ENCODE data around the gene PLEKHH3.

Gene PLEKHH3

GRCh38 chr17:42698736-42699414 lies 22.1 kb upstream of the PLEKHH3 start:
- no peaks in the 10 kb centered on the region for H3K79me2 ChIP-seq (ENCODE audit: control insufficient read depth, insufficient read depth, low read length, poor library complexity)
- no peaks in the 10 kb centered on the region for H3K79me1 ChIP-seq (ENCODE audit: low read length)
- no peak overlapping the region for H2AK5ac ChIP-seq (ENCODE audit: low read length)
- H2BK120ac ChIP-seq (ENCODE audit: insufficient read depth, low read length, poor library complexity) = no peak overlapping the region
- DNase-seq = no peak
- H3K23ac ChIP-seq (ENCODE audit: low read length) = no peak overlapping the region
- no peak overlapping the region for H3K27ac ChIP-seq (ENCODE audit: low read depth, low read length)
- no peak overlapping the region for H4K12ac ChIP-seq (ENCODE audit: low read depth, low read length)
- no CpG with 5 or more reads among the region's 2 CpGs for WGBS (ENCODE audit: extremely low coverage, insufficient coverage, insufficient read length)
- H2BK5ac ChIP-seq (ENCODE audit: low read depth, low read length, poor library complexity) = no peak overlapping the region
- no peak overlapping the region for H4K8ac ChIP-seq (ENCODE audit: low read depth, low read length)
- H3K4ac ChIP-seq (ENCODE audit: low read depth, low read length) = no peak overlapping the region
- no peak overlapping the region for H3K4me2 ChIP-seq (ENCODE audit: low read length)
- H3K27me3 ChIP-seq (ENCODE audit: insufficient read depth, low read length) = no peaks in the 10 kb centered on the region
- no peak overlapping the region for H3K18ac ChIP-seq (ENCODE audit: low read length)
- H3K14ac ChIP-seq (ENCODE audit: low read length) = no peak overlapping the region
- H2AFZ ChIP-seq (ENCODE audit: insufficient read depth, low read length, poor library complexity) = no peak overlapping the region
- H2BK12ac ChIP-seq (ENCODE audit: low read length) = no peak overlapping the region
- peaks cover 1% of the 10 kb centered on the region for H3K9me3 ChIP-seq (ENCODE audit: insufficient read depth, low read depth, low read length)
- no peak overlapping the region for H4K91ac ChIP-seq (ENCODE audit: low read depth, low read length)
- H3K4me1 ChIP-seq (ENCODE audit: control insufficient read depth in 1 of 2, insufficient read depth in 2 of 2, low read length in 2 of 2) = no peaks in the 10 kb centered on the region
- no peak overlapping the region for H3K9ac ChIP-seq (ENCODE audit: low read length)
- peaks cover 16 to 23% of the 10 kb centered on the region in 2 experiments for H3K36me3 ChIP-seq (ENCODE audit: control insufficient read depth in 1 of 2, insufficient read depth in 2 of 2, low read length in 2 of 2)
- H3K4me3 ChIP-seq (ENCODE audit: low read depth, low read length) = no peak overlapping the region

- Histone ChIP-seq H2AK5ac (ENCODE audit: low read length) (no peak overlapping the region), H3K27me3 (ENCODE audit: insufficient read depth, low read length) (no peaks in the 10 kb centered on the region), H3K79me2 (ENCODE audit: control insufficient read depth, insufficient read depth, low read length, poor library complexity) (no peaks in the 10 kb centered on the region), H4K12ac (ENCODE audit: low read depth, low read length) (no peak overlapping the region), H4K8ac (ENCODE audit: low read depth, low read length) (no peak overlapping the region), H3K4me3 (ENCODE audit: low read depth, low read length) (no peak overlapping the region), H4K91ac (ENCODE audit: low read depth, low read length) (no peak overlapping the region), H3K79me1 (ENCODE audit: low read length) (no peaks in the 10 kb centered on the region), H2AFZ (ENCODE audit: insufficient read depth, low read length, poor library complexity) (no peak overlapping the region), H3K4ac (ENCODE audit: low read depth, low read length) (no peak overlapping the region), H3K18ac (ENCODE audit: low read length) (no peak overlapping the region), H3K27ac (ENCODE audit: low read depth, low read length) (no peak overlapping the region), H3K23ac (ENCODE audit: low read length) (no peak overlapping the region), H3K4me2 (ENCODE audit: low read length) (no peak overlapping the region), H2BK12ac (ENCODE audit: low read length) (no peak overlapping the region), H3K9ac (ENCODE audit: low read length) (no peak overlapping the region), H3K4me1 (ENCODE audit: control insufficient read depth in 1 of 2, insufficient read depth in 2 of 2, low read length in 2 of 2) (no peaks in the 10 kb centered on the region), H2BK120ac (ENCODE audit: insufficient read depth, low read length, poor library complexity) (no peak overlapping the region), H3K36me3 (ENCODE audit: control insufficient read depth in 1 of 2, insufficient read depth in 2 of 2, low read length in 2 of 2) (peaks cover 10 to 17% of the 10 kb centered on the region in 2 experiments), H3K14ac (ENCODE audit: low read length) (no peak overlapping the region), H2BK5ac (ENCODE audit: low read depth, low read length, poor library complexity) (no peak overlapping the region), H3K9me3 (ENCODE audit: insufficient read depth, low read depth, low read length) (peaks cover 1% of the 10 kb centered on the region)
- no peak for DNase-seq
- no CpG with 5 or more reads among the region's 19 CpGs for WGBS (ENCODE audit: extremely low coverage, insufficient coverage, insufficient read length)
Observed at GRCh38 chr17:42697108-42697811, 20.5 kb upstream of the PLEKHH3 start.

GRCh38 chr17:42695500-42695899 lies 18.7 kb upstream of the PLEKHH3 start:
- Histone ChIP-seq H2AFZ (ENCODE audit: insufficient read depth, low read length, poor library complexity) (no peak overlapping the region), H3K27me3 (ENCODE audit: insufficient read depth, low read length) (no peaks in the 10 kb centered on the region), H2BK120ac (ENCODE audit: insufficient read depth, low read length, poor library complexity) (no peak overlapping the region), H4K91ac (ENCODE audit: low read depth, low read length) (no peak overlapping the region), H3K4me3 (ENCODE audit: low read depth, low read length) (no peak overlapping the region), H4K8ac (ENCODE audit: low read depth, low read length) (no peak overlapping the region), H3K4ac (ENCODE audit: low read depth, low read length) (no peak overlapping the region), H3K18ac (ENCODE audit: low read length) (no peak overlapping the region), H4K12ac (ENCODE audit: low read depth, low read length) (no peak overlapping the region), H2BK12ac (ENCODE audit: low read length) (no peak overlapping the region), H3K9me3 (ENCODE audit: insufficient read depth, low read depth, low read length) (peaks cover 3% of the 10 kb centered on the region), H3K4me1 (ENCODE audit: control insufficient read depth in 1 of 2, insufficient read depth in 2 of 2, low read length in 2 of 2) (no peaks in the 10 kb centered on the region), H3K79me2 (ENCODE audit: control insufficient read depth, insufficient read depth, low read length, poor library complexity) (no peaks in the 10 kb centered on the region), H3K14ac (ENCODE audit: low read length) (no peak overlapping the region), H2BK5ac (ENCODE audit: low read depth, low read length, poor library complexity) (no peak overlapping the region), H3K4me2 (ENCODE audit: low read length) (no peak overlapping the region), H3K9ac (ENCODE audit: low read length) (no peak overlapping the region), H3K79me1 (ENCODE audit: low read length) (no peaks in the 10 kb centered on the region), H2AK5ac (ENCODE audit: low read length) (no peak overlapping the region), H3K23ac (ENCODE audit: low read length) (no peak overlapping the region), H3K36me3 (ENCODE audit: control insufficient read depth in 1 of 2, insufficient read depth in 2 of 2, low read length in 2 of 2) (peaks cover 0 to 4% of the 10 kb centered on the region in 2 experiments), H3K27ac (ENCODE audit: low read depth, low read length) (no peak overlapping the region)
- WGBS (ENCODE audit: extremely low coverage, insufficient coverage, insufficient read length) = no CpG with 5 or more reads among the region's 20 CpGs
- no peak for DNase-seq

DNA sequence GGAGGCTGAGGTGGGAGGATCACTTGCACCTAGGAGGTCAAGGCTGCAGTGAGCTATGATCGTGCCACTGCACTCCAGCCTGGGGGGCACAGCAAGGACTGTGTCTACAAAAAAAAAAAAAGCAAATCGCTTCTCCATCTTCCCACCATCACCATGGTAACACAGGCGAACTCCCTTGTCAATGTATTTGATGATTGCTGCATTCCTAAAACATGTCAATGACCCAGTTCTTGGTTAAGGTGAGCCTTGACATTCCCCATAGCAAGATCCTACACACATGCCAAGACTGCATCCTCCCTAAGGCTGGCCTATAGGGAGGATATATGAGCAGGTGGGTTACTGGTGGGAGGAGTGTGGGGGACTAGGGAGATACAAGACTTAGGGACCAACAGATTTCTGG lies 17.7 kb upstream of the PLEKHH3 start:
- peaks cover 0 to 4% of the 10 kb centered on the region in 2 experiments for H3K36me3 ChIP-seq (ENCODE audit: control insufficient read depth in 1 of 2, insufficient read depth in 2 of 2, low read length in 2 of 2)
- H3K9me3 ChIP-seq (ENCODE audit: insufficient read depth, low read depth, low read length) = peaks cover 3% of the 10 kb centered on the region
- H3K18ac ChIP-seq (ENCODE audit: low read length) = no peak overlapping the region
- H3K27ac ChIP-seq (ENCODE audit: low read depth, low read length) = no peak overlapping the region
- H4K12ac ChIP-seq (ENCODE audit: low read depth, low read length) = no peak overlapping the region
- no peaks in the 10 kb centered on the region for H3K27me3 ChIP-seq (ENCODE audit: insufficient read depth, low read length)
- no peak overlapping the region for H2BK12ac ChIP-seq (ENCODE audit: low read length)
- no peak overlapping the region for H3K4ac ChIP-seq (ENCODE audit: low read depth, low read length)
- H4K8ac ChIP-seq (ENCODE audit: low read depth, low read length) = no peak overlapping the region
- no peak overlapping the region for H4K91ac ChIP-seq (ENCODE audit: low read depth, low read length)
- no peaks in the 10 kb centered on the region for H3K4me1 ChIP-seq (ENCODE audit: control insufficient read depth in 1 of 2, insufficient read depth in 2 of 2, low read length in 2 of 2)
- H2AFZ ChIP-seq (ENCODE audit: insufficient read depth, low read length, poor library complexity) = no peak overlapping the region
- no peak overlapping the region for H2BK120ac ChIP-seq (ENCODE audit: insufficient read depth, low read length, poor library complexity)
- no peak overlapping the region for H3K23ac ChIP-seq (ENCODE audit: low read length)
- no peaks in the 10 kb centered on the region for H3K79me2 ChIP-seq (ENCODE audit: control insufficient read depth, insufficient read depth, low read length, poor library complexity)
- H3K14ac ChIP-seq (ENCODE audit: low read length) = no peak overlapping the region
- no CpG with 5 or more reads among the region's 3 CpGs for WGBS (ENCODE audit: extremely low coverage, insufficient coverage, insufficient read length)
- no peak for DNase-seq
- no peaks in the 10 kb centered on the region for H3K79me1 ChIP-seq (ENCODE audit: low read length)
- H3K9ac ChIP-seq (ENCODE audit: low read length) = no peak overlapping the region
- H2BK5ac ChIP-seq (ENCODE audit: low read depth, low read length, poor library complexity) = no peak overlapping the region
- H3K4me3 ChIP-seq (ENCODE audit: low read depth, low read length) = no peak overlapping the region
- no peak overlapping the region for H3K4me2 ChIP-seq (ENCODE audit: low read length)
- no peak overlapping the region for H2AK5ac ChIP-seq (ENCODE audit: low read length)

Data from trophoblast cell (in vitro differentiated cells and primary cell).